ENCODE results near the gene RYR2. TPM values are rescaled to one million over a fixed set of nuclear protein-coding genes. Genes with fewer than 3 reads are reported as not detected.

Gene RYR2
- total RNA-seq, 6 donors from 2014 or later: 1.8 to 23.0 (median 3.7) TPM

DNA sequence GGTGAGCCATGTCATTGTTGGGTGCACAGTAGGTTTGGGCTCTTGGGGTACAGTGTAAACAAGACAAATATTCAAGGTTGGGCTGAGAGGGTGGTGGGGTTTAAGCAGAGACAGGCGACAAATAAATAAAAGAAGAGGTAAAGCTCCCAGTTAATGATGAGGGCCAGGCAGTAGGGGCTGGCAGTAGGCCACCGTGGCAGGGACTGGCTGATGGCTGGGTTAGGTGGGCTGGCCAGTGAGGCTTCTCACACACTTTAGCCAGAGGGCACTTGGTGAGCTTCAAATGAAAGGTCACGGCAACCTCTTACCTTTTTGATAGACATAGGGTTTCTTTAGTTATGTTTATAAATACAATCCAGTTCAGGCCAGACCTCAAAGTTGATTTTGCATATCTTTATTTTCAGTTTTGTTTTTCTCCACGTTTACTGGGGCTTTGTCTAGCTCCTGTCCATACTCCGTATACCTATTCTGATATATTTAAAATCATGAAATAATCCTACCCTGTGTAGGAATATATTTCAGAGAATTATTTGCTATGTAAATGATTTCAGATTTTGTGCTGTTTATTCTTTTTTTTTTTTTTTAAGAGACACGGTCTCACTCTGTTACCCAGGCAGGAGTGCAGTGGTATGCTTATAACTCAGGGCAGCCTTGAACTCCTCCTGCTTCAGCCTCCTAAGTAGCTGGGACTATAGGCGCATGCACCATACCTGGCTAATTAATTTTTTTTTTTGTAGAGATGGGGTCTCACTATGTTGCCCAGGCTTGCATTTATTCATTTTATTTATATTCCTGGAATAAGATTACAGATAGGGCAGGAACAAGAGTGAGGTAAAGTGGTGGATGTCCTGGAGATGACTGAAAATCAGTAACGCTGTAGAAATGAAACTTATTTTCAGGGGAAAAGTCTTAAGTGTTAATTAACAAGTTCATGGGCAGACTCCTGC, 122.7 kb downstream of the RYR2 start:
- H3K36me3 ChIP-seq: no peaks in the 10 kb centered on the region
- DNase-seq (peak in 1 of 2 donors; percentile 5), ATAC-seq (ENCODE audit: low FRiP score in 2 of 2) (no peak)
- no peaks in the 10 kb centered on the region for H3K9me3 ChIP-seq
- no peak overlapping the region for H3K27ac ChIP-seq
- H3K4me1 ChIP-seq: no peaks in the 10 kb centered on the region
- no peak overlapping the region for H3K4me3 ChIP-seq
- WGBS, 2 donors: 80% methylated on average over 8 of the region's 8 CpGs
- H3K27me3 ChIP-seq: no peaks in the 10 kb centered on the region
- no peak for TF ChIP-seq EP300 (IDR thresholded peaks at IDR 0.05)
- TF ChIP-seq POLR2A (IDR thresholded peaks at IDR 0.05): no peak
- TF ChIP-seq POLR2AphosphoS5 (IDR thresholded peaks at IDR 0.05): no peak
- TF ChIP-seq CTCF (IDR thresholded peaks at IDR 0.05): no peak

DNA sequence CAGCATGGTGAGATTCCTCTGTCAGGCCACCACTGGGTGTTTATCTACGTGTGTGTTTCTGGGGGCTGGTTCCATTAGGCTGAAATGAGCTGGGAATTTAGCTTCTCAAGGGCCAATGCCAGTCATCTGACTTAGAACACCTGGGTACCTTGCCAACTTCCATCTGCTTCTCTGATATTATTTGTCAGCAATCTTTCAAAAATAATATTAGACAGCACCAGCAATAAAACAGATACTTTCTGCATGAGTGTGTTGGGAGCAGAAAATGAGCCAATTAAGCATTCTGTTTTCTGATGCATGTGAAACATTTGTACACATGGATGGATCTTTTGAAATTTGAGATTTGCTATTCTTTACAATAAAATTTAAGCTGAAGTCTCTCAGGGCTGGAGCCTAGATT, 124.1 kb downstream of the RYR2 start:
- Histone ChIP-seq H3K9me3 (no peaks in the 10 kb centered on the region), H3K4me3 (no peak overlapping the region), H3K27ac (no peak overlapping the region), H3K4me1 (no peaks in the 10 kb centered on the region), H3K27me3 (no peaks in the 10 kb centered on the region), H3K36me3 (no peaks in the 10 kb centered on the region)
- ATAC-seq (ENCODE audit: low FRiP score in 2 of 2): no peak
- DNase-seq: no peak
- TF ChIP-seq CTCF (IDR thresholded peaks at IDR 0.05): no peak
- TF ChIP-seq POLR2A (IDR thresholded peaks at IDR 0.05): no peak
- TF ChIP-seq EP300 (IDR thresholded peaks at IDR 0.05): no peak
- TF ChIP-seq POLR2AphosphoS5 (IDR thresholded peaks at IDR 0.05): no peak
- 44 to 65% methylated on average over 1 of the region's 1 CpG for WGBS, 2 donors

DNA sequence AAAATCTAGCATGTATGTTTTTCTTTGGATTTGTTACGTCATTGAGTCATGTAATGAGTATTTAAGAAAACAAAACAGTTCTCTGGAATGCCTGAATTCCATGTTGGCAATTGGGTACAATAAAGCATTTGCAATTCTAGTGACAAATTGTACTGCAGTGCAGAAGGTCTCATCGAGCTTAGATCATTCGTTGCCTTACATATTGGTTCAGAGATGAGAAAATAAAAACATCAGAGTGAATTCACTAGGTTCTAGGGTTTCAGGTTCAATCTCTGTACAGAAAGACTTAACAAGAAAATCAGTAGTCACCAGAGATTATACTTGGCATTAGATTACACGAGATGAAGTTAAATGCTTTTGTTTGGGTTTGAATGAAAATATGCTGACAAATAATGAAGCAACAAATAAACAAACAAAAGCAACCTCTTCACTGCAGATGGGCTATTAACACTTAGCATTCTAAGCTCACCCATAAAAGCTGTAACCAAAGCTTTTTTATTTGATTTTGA, 124.7 kb downstream of the RYR2 start:
- no peak overlapping the region for H3K27ac ChIP-seq
- no peak for ATAC-seq (ENCODE audit: low FRiP score in 2 of 2)
- 64 to 65% methylated on average over 4 of the region's 4 CpGs for WGBS, 2 donors

GRCh38 chr1:237170149-237170548, 128.2 kb downstream of the RYR2 start:
- DNase-seq: no peak
- H3K36me3 ChIP-seq: no peaks in the 10 kb centered on the region
- 73 to 76% methylated on average over 8 of the region's 8 CpGs for WGBS, 2 donors
- H3K4me3 ChIP-seq: no peak overlapping the region
- no peak for TF ChIP-seq POLR2AphosphoS5 (IDR thresholded peaks at IDR 0.05)
- no peaks in the 10 kb centered on the region for H3K27me3 ChIP-seq
- ATAC-seq (ENCODE audit: low FRiP score in 2 of 2): no peak
- no peaks in the 10 kb centered on the region for H3K4me1 ChIP-seq
- no peaks in the 10 kb centered on the region for H3K9me3 ChIP-seq
- H3K27ac ChIP-seq: no peak overlapping the region

More for the DNA sequence above, 124.7 kb downstream of the RYR2 start:
- Histone ChIP-seq H3K4me3 (no peak overlapping the region), H3K27me3 (no peaks in the 10 kb centered on the region), H3K36me3 (no peaks in the 10 kb centered on the region), H3K4me1 (no peaks in the 10 kb centered on the region), H3K9me3 (no peaks in the 10 kb centered on the region)
- no peak for DNase-seq
- no peak for TF ChIP-seq POLR2AphosphoS5 (IDR thresholded peaks at IDR 0.05)
- TF ChIP-seq EP300 (IDR thresholded peaks at IDR 0.05): no peak
- no peak for TF ChIP-seq CTCF (IDR thresholded peaks at IDR 0.05)
- TF ChIP-seq POLR2A (IDR thresholded peaks at IDR 0.05): no peak

- Histone ChIP-seq H3K9me3 (no peaks in the 10 kb centered on the region), H3K27ac (no peak overlapping the region), H3K4me1 (no peaks in the 10 kb centered on the region), H3K27me3 (no peaks in the 10 kb centered on the region), H3K36me3 (no peaks in the 10 kb centered on the region), H3K4me3 (no peak overlapping the region)
- WGBS, 2 donors: 61 to 62% methylated on average over 7 of the region's 7 CpGs
- TF ChIP-seq CTCF (IDR thresholded peaks at IDR 0.05) (no peak), POLR2AphosphoS5 (IDR thresholded peaks at IDR 0.05) (no peak), EP300 (IDR thresholded peaks at IDR 0.05) (no peak), POLR2A (IDR thresholded peaks at IDR 0.05) (no peak)
- ATAC-seq (ENCODE audit: low FRiP score in 2 of 2): no peak
- no peak for DNase-seq
Measured at GRCh38 chr1:237171454-237172117, 129.6 kb downstream of the RYR2 start.
